ENCODE results near the gene EXOC1. TPM values are rescaled to one million over a fixed set of nuclear protein-coding genes. Genes with fewer than 3 reads are reported as not detected.

The EXOC1 gene
- total RNA-seq, 2 donors from 2014 or later: 24.8 to 39.4 TPM

DNA sequence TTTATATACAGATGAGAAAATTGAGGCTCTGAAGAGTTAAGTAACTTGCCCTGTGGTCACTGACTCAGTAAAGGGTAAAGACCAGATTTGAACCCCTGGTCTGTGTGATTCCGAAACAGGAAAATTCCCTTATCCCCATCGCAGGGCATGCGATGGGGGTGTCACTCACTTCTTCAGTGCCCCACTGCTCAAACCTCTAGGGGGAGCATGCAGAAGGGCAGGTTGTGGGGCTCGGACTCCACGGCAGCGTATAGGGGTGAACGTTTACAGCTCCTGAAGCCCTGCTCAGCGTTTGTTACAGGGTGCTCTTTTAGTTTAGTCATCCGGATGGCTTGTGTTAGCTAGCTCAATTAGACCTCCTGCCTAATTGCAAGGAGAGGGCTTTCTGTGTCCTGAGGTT lies 3.7 kb upstream of the EXOC1 start:
- WGBS: 75% methylated on average over 9 of the region's 9 CpGs

DNA sequence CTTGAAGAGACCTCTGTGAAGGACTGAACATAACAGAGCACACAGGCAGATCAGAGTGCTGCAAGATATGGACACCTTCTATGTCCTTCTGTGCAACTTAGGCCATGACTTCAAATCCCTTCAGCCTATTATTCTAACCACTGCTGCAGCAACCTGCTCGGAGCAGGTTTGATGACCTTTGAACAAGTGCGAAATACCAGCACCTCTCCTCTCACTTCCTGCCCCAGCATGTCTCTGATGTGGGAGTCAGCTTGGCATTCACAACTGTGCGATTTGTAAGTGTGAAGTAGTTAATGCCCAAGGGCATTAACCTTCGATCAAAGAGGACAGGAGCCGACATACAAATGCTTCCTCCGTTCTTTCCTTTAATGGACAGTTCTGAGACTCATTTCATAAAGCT lies 1.6 kb upstream of the EXOC1 start:
- H3K9me3 ChIP-seq: no peaks in the 10 kb centered on the region
- TF ChIP-seq, protein P1, sequence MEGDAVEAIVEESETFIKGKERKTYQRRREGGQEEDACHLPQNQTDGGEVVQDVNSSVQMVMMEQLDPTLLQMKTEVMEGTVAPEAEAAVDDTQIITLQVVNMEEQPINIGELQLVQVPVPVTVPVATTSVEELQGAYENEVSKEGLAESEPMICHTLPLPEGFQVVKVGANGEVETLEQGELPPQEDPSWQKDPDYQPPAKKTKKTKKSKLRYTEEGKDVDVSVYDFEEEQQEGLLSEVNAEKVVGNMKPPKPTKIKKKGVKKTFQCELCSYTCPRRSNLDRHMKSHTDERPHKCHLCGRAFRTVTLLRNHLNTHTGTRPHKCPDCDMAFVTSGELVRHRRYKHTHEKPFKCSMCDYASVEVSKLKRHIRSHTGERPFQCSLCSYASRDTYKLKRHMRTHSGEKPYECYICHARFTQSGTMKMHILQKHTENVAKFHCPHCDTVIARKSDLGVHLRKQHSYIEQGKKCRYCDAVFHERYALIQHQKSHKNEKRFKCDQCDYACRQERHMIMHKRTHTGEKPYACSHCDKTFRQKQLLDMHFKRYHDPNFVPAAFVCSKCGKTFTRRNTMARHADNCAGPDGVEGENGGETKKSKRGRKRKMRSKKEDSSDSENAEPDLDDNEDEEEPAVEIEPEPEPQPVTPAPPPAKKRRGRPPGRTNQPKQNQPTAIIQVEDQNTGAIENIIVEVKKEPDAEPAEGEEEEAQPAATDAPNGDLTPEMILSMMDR (IDR thresholded peaks at IDR 0.05): no peak
- TF ChIP-seq POLR2A (IDR thresholded peaks at IDR 0.05) (no peak), POLR2AphosphoS5 (IDR thresholded peaks at IDR 0.05) (no peak)
- no peak for DNase-seq (ENCODE audit: low spot score)
- H3K27me3 ChIP-seq (replicated peaks; ENCODE audit: insufficient read depth): no peaks in the 10 kb centered on the region
- no peak overlapping the region for H3K4me3 ChIP-seq
- intact Hi-C loops (cut with DNase I): loop anchor here (10.0 kb wide), 2 partner anchors 307 to 507 kb away; partner anchors contain the start of genes CLOCK and SRD5A3
- no peaks in the 10 kb centered on the region for H3K36me3 ChIP-seq
- H3K27ac ChIP-seq: no peak overlapping the region
- no peaks in the 10 kb centered on the region for H3K4me1 ChIP-seq (replicated peaks)
- 62% methylated on average over 6 of the region's 6 CpGs for whole genome bisulfite sequencing

More for the DNA sequence above, 3.7 kb upstream of the EXOC1 start:
- H3K4me3 ChIP-seq: no peak overlapping the region
- no peaks in the 10 kb centered on the region for H3K9me3 ChIP-seq
- H3K36me3 ChIP-seq: no peaks in the 10 kb centered on the region
- intact Hi-C loops (cut with DNase I): loop anchor here (10.0 kb wide), 2 partner anchors 305 to 505 kb away; partner anchors contain the start of genes CLOCK and SRD5A3
- DNase-seq (ENCODE audit: low spot score): no peak
- no peaks in the 10 kb centered on the region for H3K27me3 ChIP-seq (replicated peaks; ENCODE audit: insufficient read depth)
- no peaks in the 10 kb centered on the region for H3K4me1 ChIP-seq (replicated peaks)
- no peak overlapping the region for H3K27ac ChIP-seq
- TF ChIP-seq POLR2AphosphoS5 (IDR thresholded peaks at IDR 0.05) (no peak), POLR2A (IDR thresholded peaks at IDR 0.05) (no peak)
- TF ChIP-seq, protein P1 (IDR thresholded peaks at IDR 0.05): no peak

DNA sequence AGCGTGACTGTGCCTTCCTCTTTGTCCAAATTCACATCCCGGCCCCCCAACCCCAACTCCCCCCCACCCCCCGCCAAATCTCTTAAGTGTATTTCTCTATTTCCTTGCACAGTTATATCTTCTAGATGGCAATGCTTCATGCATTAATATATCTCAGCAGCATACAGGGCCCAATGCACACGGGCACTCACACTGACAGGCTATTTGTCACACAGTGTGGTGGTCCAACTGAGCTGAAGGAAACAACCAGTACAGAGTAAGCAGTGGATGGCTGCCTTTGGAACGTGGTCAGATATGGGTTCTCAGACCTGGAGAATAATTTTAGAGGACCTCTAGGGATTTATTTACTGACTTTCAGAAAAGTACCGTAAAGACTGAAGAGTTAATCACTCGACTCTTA lies 681 bp downstream of the EXOC1 start:
- WGBS: 12% methylated on average over 7 of the region's 7 CpGs

DNA sequence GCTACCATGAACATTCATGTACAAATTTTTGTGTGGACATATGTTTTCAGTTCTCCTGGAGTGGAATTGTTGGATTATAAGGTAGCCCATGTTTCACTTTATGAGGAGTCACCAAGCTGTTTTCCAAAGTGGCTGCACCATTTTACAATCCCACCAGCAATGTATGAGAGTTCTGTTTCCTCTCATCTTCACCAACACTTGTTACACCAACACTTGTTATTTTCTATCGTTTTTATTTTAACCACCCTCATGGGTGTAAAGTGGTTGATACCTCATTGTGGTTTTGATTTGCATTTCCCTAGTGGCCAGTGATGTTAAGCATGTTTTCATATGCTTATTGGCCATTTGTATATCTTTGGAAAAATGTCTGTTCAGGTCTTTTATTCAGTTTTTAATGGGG lies 4.1 kb downstream of the EXOC1 start:
- Histone ChIP-seq H3K27ac (no peak overlapping the region), H3K4me1 (replicated peaks) (no peaks in the 10 kb centered on the region), H3K36me3 (no peaks in the 10 kb centered on the region), H3K4me3 (no peak overlapping the region), H3K27me3 (replicated peaks; ENCODE audit: insufficient read depth) (no peaks in the 10 kb centered on the region), H3K9me3 (no peaks in the 10 kb centered on the region)
- WGBS: 89% methylated on average over 1 of the region's 1 CpG
- no peak for DNase-seq (ENCODE audit: low spot score)
- TF ChIP-seq POLR2AphosphoS5 (IDR thresholded peaks at IDR 0.05): no peak
- TF ChIP-seq, protein P1 (IDR thresholded peaks at IDR 0.05): no peak
- TF ChIP-seq POLR2A (IDR thresholded peaks at IDR 0.05): no peak
- intact Hi-C loops (cut with DNase I): loop anchor here (10.0 kb wide), 2 partner anchors 313 to 513 kb away; partner anchors contain the start of genes CLOCK and SRD5A3

More for the DNA sequence above, 681 bp downstream of the EXOC1 start:
- DNase-seq (ENCODE audit: low spot score): no peak
- intact Hi-C loops (cut with DNase I): loop anchor here (10.0 kb wide), 2 partner anchors 309 to 509 kb away; partner anchors contain the start of genes CLOCK and SRD5A3
- TF ChIP-seq POLR2AphosphoS5 (IDR thresholded peaks at IDR 0.05) (no peak), POLR2A (IDR thresholded peaks at IDR 0.05) (no peak)
- TF ChIP-seq, protein P1 (IDR thresholded peaks at IDR 0.05): no peak
- peak overlapping the region; percentile 30 to 49 for H3K27ac ChIP-seq
- no peaks in the 10 kb centered on the region for H3K27me3 ChIP-seq (replicated peaks; ENCODE audit: insufficient read depth)
- H3K9me3 ChIP-seq: no peaks in the 10 kb centered on the region
- no peaks in the 10 kb centered on the region for H3K36me3 ChIP-seq
- H3K4me1 ChIP-seq (replicated peaks): no peaks in the 10 kb centered on the region
- peak overlapping the region; percentile 64 to 89 for H3K4me3 ChIP-seq

DNA sequence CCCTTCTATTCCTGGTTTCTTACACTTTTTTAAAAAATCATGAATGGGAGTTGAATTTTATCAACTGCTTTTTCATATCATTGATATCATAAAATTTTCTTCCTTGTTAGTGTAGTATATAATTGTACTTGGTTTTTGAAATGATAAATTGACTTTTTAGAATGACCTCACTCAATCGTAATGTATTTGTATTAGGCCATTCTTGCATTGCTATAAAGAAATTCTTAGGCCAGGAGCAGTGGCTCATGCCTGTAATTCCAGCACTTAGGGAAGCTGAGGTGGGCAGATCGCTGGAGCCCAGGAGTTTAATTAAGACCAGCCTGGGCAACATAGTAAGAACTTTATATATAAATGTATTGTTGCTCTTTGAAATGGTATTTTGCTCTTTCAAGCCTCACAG lies 6.3 kb downstream of the EXOC1 start:
- Histone ChIP-seq H3K4me1 (replicated peaks) (no peaks in the 10 kb centered on the region), H3K27ac (no peak overlapping the region), H3K27me3 (replicated peaks; ENCODE audit: insufficient read depth) (no peaks in the 10 kb centered on the region), H3K9me3 (no peaks in the 10 kb centered on the region), H3K4me3 (no peak overlapping the region), H3K36me3 (no peaks in the 10 kb centered on the region)
- TF ChIP-seq, protein P1 (IDR thresholded peaks at IDR 0.05): no peak
- TF ChIP-seq POLR2A (IDR thresholded peaks at IDR 0.05) (no peak), POLR2AphosphoS5 (IDR thresholded peaks at IDR 0.05) (no peak)
- intact Hi-C loops (cut with DNase I): loop anchor here (10.0 kb wide), 2 partner anchors 315 to 515 kb away; partner anchors contain the start of genes CLOCK and SRD5A3
- no peak for DNase-seq (ENCODE audit: low spot score)
- 72% methylated on average over 2 of the region's 2 CpGs for WGBS

Measured in prostate gland (tissue), 2 donors.